Keratinocyte (primary cell): ENCODE data around the gene GABRR2. TPM values are rescaled to one million over a fixed set of nuclear protein-coding genes. Genes with fewer than 3 reads are reported as not detected.

Source experiments
- DNase-seq: peaks from one replicate; pipeline ENCODE4 v3.0.0-alpha.2; 2011; ENCODE audit warnings: low read depth, missing footprints, low spot score
- FAIRE-seq: peaks from 2 replicates; lab custom pipeline; 2011; peaks lifted over from hg19 to GRCh38; lab: Jason Lieb, UNC
- H2AFZ ChIP-seq: 2 replicates; pipeline ENCODE4 v1.6.0; 2012; ENCODE audit warnings: low read length, control low read depth, inconsistent platforms; ENCODE audit not compliant: control insufficient read depth
- H3K27ac ChIP-seq: 2 replicates; pipeline ENCODE4 v1.5.1; 2011; ENCODE audit warnings: low read length; ENCODE audit not compliant: control insufficient read depth, insufficient read depth
- H3K27me3 ChIP-seq: 3 replicates; pipeline ENCODE4 v1.6.0; 2011; ENCODE audit warnings: low read length; ENCODE audit not compliant: control insufficient read depth, insufficient read depth; ENCODE audit errors: extremely low read depth
- H3K36me3 ChIP-seq, 2 experiments: 2 replicates in 1 of 2; 3 replicates in 1 of 2; pipeline ENCODE4 v1.5.1; 2011; ENCODE audit warnings: low read length in 2 of 2, mild to moderate bottlenecking in 1 of 2; ENCODE audit not compliant: control insufficient read depth in 2 of 2, insufficient read depth in 2 of 2; ENCODE audit errors: extremely low read depth in 1 of 2
- H3K4me1 ChIP-seq: 3 replicates; pipeline ENCODE4 v1.5.1; 2011; ENCODE audit warnings: low read length; ENCODE audit not compliant: control insufficient read depth, insufficient read depth; ENCODE audit errors: extremely low read depth
- H3K4me2 ChIP-seq: 3 replicates; pipeline ENCODE4 v1.6.0; 2011; ENCODE audit warnings: low read depth, low read length; ENCODE audit not compliant: control insufficient read depth, insufficient read depth; ENCODE audit errors: extremely low read depth
- H3K4me3 ChIP-seq, 3 experiments: fragments of 200-600 bp in 1 of 3; sonication (generic) in 1 of 3; 2 replicates in 2 of 3; 3 replicates in 1 of 3; pipeline ENCODE4 v1.5.1; 2011 to 2016; ENCODE audit warnings: low read length in 3 of 3, mild to moderate bottlenecking in 3 of 3, control low read depth in 2 of 3, inconsistent platforms in 1 of 3, low read depth in 1 of 3, mixed read lengths in 1 of 3, mixed run types in 1 of 3, moderate library complexity in 1 of 3; ENCODE audit not compliant: control insufficient read depth in 2 of 3, insufficient read depth in 2 of 3; ENCODE audit errors: extremely low read depth in 1 of 3
- H3K79me2 ChIP-seq: 2 replicates; pipeline ENCODE4 v1.6.0; 2012; ENCODE audit warnings: low read length; ENCODE audit not compliant: control insufficient read depth, insufficient read depth
- H3K9ac ChIP-seq: 3 replicates; pipeline ENCODE4 v1.6.0; 2011; ENCODE audit warnings: low read length; ENCODE audit not compliant: control insufficient read depth, insufficient read depth; ENCODE audit errors: extremely low read depth
- H3K9me1 ChIP-seq: 3 replicates; pipeline ENCODE4 v1.6.0; 2011; ENCODE audit warnings: low read length; ENCODE audit not compliant: control insufficient read depth, insufficient read depth; ENCODE audit errors: extremely low read depth
- H3K9me3 ChIP-seq: 2 replicates; pipeline ENCODE4 v1.5.1; 2012; ENCODE audit warnings: low read depth, low read length; ENCODE audit not compliant: control insufficient read depth
- H4K20me1 ChIP-seq: 3 replicates; pipeline ENCODE4 v1.6.0; 2011; ENCODE audit warnings: low read length; ENCODE audit not compliant: control insufficient read depth, insufficient read depth; ENCODE audit errors: extremely low read depth
- EZH2 ChIP-seq: IDR thresholded peaks from one replicate; pipeline ENCODE4 v1.6.1; 2012; ENCODE audit warnings: inconsistent platforms, mild to moderate bottlenecking, low read length, moderate library complexity
- dilution Hi-C: fragments of 300-500 bp; cut with MboI; formaldehyde crosslinking; loops from one replicate; pipeline ENCODE4 v1.7.0; 2020; ENCODE audit warnings: low sequenced_read_pairs; ENCODE audit not compliant: extremely low pct_ligation_motif_present
- polyA plus RNA-seq, 5 experiments: library from polyadenylated mRNA; depleted of rRNA in 3 of 5; stranded (reverse) in 3 of 5; stranded (forward) in 1 of 5; unstranded in 1 of 5; fragments of >200 nt; gene quantifications; 1 replicate in 1 of 5; 2 replicates in 3 of 5; 3 replicates in 1 of 5; pipeline versions ENCODE4 v1.2.1 to v1.2.3, GENCODE V29; 2011 to 2012; ENCODE audit warnings: missing spikeins in 2 of 5, low read depth in 1 of 5, low replicate concordance in 1 of 5
- TF ChIP-seq, protein P1 (sequence below), 3 experiments: IDR thresholded peaks in 1 of 3; conservative IDR thresholded peaks in 1 of 3; optimal IDR thresholded peaks in 1 of 3; 2 replicates in 2 of 3; 3 replicates in 1 of 3; pipeline versions ENCODE3 to v1.5.1; 2011; ENCODE audit warnings: low read length in 3 of 3, mild to moderate bottlenecking in 3 of 3, moderate library complexity in 2 of 3, control low read depth in 1 of 3, inconsistent platforms in 1 of 3; ENCODE audit not compliant: insufficient read depth in 2 of 3; ENCODE audit errors: extremely low read depth in 1 of 3

GABRR2 gene
- polyA plus RNA-seq, 1 donor (not counting 4 experiments of a cell fraction or from before 2014, with no cell fraction given), result 0.03 TPM

DNA sequence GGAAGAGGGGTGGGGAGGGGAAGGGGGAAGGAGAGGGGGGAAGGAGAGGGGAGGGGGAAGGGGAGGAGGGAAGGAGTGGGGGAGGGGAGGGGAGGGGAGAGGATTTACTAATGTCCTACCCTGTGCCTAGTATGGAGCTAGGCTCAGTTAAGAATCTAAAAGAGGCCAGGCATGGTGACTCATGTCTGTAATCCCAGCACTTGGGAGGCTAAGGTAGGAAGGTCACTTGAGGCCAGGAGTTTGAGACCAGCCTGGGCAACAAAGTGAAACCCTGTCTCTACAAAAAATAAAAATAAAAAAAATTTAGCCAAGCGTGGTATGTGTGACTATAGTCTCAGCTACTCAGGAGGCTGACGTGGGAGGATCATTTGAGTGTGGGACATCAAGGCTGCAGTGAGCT, 24.5 kb upstream of the GABRR2 start:
- Histone ChIP-seq H2AFZ (no peak overlapping the region), H3K79me2 (peaks cover 2% of the 10 kb centered on the region), H3K9me1 (no peaks in the 10 kb centered on the region), H3K4me2 (no peak overlapping the region), H3K9ac (no peak overlapping the region), H3K27ac (no peak overlapping the region), H3K27me3 (no peaks in the 10 kb centered on the region), H3K4me3 (no peak overlapping the region), H3K9me3 (no peaks in the 10 kb centered on the region), H3K4me1 (no peaks in the 10 kb centered on the region), H3K36me3 (peaks cover 0 to 7% of the 10 kb centered on the region in 2 experiments), H4K20me1 (no peaks in the 10 kb centered on the region)
- TF ChIP-seq EZH2, result no peak
- TF ChIP-seq, protein P1, sequence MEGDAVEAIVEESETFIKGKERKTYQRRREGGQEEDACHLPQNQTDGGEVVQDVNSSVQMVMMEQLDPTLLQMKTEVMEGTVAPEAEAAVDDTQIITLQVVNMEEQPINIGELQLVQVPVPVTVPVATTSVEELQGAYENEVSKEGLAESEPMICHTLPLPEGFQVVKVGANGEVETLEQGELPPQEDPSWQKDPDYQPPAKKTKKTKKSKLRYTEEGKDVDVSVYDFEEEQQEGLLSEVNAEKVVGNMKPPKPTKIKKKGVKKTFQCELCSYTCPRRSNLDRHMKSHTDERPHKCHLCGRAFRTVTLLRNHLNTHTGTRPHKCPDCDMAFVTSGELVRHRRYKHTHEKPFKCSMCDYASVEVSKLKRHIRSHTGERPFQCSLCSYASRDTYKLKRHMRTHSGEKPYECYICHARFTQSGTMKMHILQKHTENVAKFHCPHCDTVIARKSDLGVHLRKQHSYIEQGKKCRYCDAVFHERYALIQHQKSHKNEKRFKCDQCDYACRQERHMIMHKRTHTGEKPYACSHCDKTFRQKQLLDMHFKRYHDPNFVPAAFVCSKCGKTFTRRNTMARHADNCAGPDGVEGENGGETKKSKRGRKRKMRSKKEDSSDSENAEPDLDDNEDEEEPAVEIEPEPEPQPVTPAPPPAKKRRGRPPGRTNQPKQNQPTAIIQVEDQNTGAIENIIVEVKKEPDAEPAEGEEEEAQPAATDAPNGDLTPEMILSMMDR (optimal IDR thresholded peaks at IDR 0.05 in 1 of 3, IDR thresholded peaks at IDR 0.05 in 1 of 3, conservative IDR thresholded peaks at IDR 0.05 in 1 of 3; ENCODE audit: extremely low read depth in 1 of 3, insufficient read depth in 2 of 3, low read length in 3 of 3), result no peak
- DNase-seq (no peak), FAIRE-seq (no peak)
- dilution Hi-C loops, result no loop called here

DNA sequence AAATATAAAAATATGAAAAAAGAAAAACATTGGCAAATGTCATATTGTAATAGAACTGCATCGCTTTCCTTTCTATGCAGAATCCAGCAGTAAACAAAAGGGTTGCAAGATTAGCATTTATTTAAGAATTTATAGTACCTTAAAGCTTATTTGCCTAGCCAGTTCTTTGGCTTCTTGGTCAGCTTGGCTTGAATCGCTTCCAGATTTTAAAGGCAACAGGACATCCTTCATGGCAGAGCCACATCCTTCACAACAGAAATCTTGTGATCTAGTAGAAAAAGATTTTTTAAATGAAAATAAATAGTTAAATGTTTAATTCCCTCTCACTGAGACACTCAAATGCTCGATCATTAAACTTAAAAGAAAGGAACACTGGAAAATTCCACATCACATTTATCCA, 20.1 kb upstream of the GABRR2 start:
- H3K9me1 ChIP-seq, result no peaks in the 10 kb centered on the region
- dilution Hi-C loops, result no loop called here

More for the DNA sequence above, 20.1 kb upstream of the GABRR2 start:
- H3K27ac ChIP-seq, result no peak overlapping the region
- H3K4me2 ChIP-seq, result no peak overlapping the region
- peaks cover 3 to 5% of the 10 kb centered on the region in 2 experiments for H3K36me3 ChIP-seq
- no peak overlapping the region for H3K9ac ChIP-seq
- no peak for TF ChIP-seq EZH2
- TF ChIP-seq, protein P1 (optimal IDR thresholded peaks at IDR 0.05 in 1 of 3, IDR thresholded peaks at IDR 0.05 in 1 of 3, conservative IDR thresholded peaks at IDR 0.05 in 1 of 3; ENCODE audit: extremely low read depth in 1 of 3, insufficient read depth in 2 of 3, low read length in 3 of 3), result no peak
- H3K9me3 ChIP-seq, result no peaks in the 10 kb centered on the region
- no peaks in the 10 kb centered on the region for H3K79me2 ChIP-seq
- no peaks in the 10 kb centered on the region for H4K20me1 ChIP-seq
- FAIRE-seq (no peak), DNase-seq (no peak)
- no peak overlapping the region for H2AFZ ChIP-seq
- no peak overlapping the region for H3K4me3 ChIP-seq
- H3K4me1 ChIP-seq, result no peaks in the 10 kb centered on the region
- no peaks in the 10 kb centered on the region for H3K27me3 ChIP-seq
